Epithelial cell of esophagus (primary cell): ENCODE results near the gene ARAF.

ENCODE experiments used
- DNase-seq: peaks from one replicate; pipeline ENCODE4 v3.0.0; 2010; ENCODE audit warnings: low read depth
- H3K4me3 ChIP-seq: 2 replicates; pipeline ENCODE4 v1.5.1; 2011; ENCODE audit warnings: mild to moderate bottlenecking, low read length, control low read depth
- TF ChIP-seq, protein P1 (sequence below): IDR thresholded peaks from 2 replicates; pipeline ENCODE4 v1.5.1; 2011; ENCODE audit warnings: low read depth, mild to moderate bottlenecking, low read length, control low read depth, inconsistent platforms; ENCODE audit not compliant: insufficient read depth; ENCODE audit errors: missing control alignments

The ARAF gene

GRCh38 chrX:47564438-47565085 is 3.6 kb downstream of the ARAF start:
- no peak overlapping the region for H3K4me3 ChIP-seq
- TF ChIP-seq, protein P1, sequence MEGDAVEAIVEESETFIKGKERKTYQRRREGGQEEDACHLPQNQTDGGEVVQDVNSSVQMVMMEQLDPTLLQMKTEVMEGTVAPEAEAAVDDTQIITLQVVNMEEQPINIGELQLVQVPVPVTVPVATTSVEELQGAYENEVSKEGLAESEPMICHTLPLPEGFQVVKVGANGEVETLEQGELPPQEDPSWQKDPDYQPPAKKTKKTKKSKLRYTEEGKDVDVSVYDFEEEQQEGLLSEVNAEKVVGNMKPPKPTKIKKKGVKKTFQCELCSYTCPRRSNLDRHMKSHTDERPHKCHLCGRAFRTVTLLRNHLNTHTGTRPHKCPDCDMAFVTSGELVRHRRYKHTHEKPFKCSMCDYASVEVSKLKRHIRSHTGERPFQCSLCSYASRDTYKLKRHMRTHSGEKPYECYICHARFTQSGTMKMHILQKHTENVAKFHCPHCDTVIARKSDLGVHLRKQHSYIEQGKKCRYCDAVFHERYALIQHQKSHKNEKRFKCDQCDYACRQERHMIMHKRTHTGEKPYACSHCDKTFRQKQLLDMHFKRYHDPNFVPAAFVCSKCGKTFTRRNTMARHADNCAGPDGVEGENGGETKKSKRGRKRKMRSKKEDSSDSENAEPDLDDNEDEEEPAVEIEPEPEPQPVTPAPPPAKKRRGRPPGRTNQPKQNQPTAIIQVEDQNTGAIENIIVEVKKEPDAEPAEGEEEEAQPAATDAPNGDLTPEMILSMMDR = no peak
- no peak for DNase-seq

- H3K4me3 ChIP-seq = no peak overlapping the region
Measured at GRCh38 chrX:47566841-47567240, 5.8 kb downstream of the ARAF start.

GRCh38 chrX:47568656-47569295 is 7.8 kb downstream of the ARAF start:
- peak; percentile 29 for DNase-seq
- H3K4me3 ChIP-seq = no peak overlapping the region
- TF ChIP-seq, protein P1 = peak; percentile 40

More at GRCh38 chrX:47566841-47567240, 5.8 kb downstream of the ARAF start:
- TF ChIP-seq, protein P1 = no peak
- DNase-seq = no peak

DNA sequence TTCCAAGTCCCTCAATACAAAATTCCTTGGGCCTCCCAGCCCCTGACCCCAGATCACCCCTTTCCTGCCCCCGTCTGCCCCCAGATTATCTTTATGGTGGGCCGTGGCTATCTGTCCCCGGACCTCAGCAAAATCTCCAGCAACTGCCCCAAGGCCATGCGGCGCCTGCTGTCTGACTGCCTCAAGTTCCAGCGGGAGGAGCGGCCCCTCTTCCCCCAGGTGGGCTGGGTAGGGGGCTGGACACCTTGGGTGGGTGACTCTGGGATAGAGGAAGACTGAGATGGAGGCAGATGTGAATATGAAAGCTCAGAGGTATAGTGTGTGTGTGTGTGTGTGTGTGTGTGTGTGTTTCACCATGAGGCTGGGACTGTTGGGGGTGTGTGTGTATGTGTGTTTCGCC is 9.8 kb downstream of the ARAF start:
- no peak overlapping the region for H3K4me3 ChIP-seq
- no peak for DNase-seq
- TF ChIP-seq, protein P1 = no peak

DNA sequence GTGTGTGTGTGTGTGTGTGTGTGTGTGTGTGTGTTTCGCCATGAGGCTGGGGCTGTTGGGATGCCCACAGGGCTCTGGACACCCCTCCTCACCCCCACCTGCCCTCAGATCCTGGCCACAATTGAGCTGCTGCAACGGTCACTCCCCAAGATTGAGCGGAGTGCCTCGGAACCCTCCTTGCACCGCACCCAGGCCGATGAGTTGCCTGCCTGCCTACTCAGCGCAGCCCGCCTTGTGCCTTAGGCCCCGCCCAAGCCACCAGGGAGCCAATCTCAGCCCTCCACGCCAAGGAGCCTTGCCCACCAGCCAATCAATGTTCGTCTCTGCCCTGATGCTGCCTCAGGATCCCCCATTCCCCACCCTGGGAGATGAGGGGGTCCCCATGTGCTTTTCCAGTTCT is 10.2 kb downstream of the ARAF start:
- no peak overlapping the region for H3K4me3 ChIP-seq
- DNase-seq = no peak
- TF ChIP-seq, protein P1 = no peak

GRCh38 chrX:47571896-47572295 is 10.9 kb downstream of the ARAF start:
- H3K4me3 ChIP-seq = no peak overlapping the region
- DNase-seq = no peak
- TF ChIP-seq, protein P1 = no peak
